Fibroblast of skin of left biceps (primary cell): Measurements from ENCODE around the gene MAP4K1.

Source experiments
- DNase-seq, 2 experiments: peaks; one replicate each; pipeline ENCODE4 v3.0.0-alpha.2; 2013; ENCODE audit warnings: low read depth in 2 of 2

The MAP4K1 gene

DNA sequence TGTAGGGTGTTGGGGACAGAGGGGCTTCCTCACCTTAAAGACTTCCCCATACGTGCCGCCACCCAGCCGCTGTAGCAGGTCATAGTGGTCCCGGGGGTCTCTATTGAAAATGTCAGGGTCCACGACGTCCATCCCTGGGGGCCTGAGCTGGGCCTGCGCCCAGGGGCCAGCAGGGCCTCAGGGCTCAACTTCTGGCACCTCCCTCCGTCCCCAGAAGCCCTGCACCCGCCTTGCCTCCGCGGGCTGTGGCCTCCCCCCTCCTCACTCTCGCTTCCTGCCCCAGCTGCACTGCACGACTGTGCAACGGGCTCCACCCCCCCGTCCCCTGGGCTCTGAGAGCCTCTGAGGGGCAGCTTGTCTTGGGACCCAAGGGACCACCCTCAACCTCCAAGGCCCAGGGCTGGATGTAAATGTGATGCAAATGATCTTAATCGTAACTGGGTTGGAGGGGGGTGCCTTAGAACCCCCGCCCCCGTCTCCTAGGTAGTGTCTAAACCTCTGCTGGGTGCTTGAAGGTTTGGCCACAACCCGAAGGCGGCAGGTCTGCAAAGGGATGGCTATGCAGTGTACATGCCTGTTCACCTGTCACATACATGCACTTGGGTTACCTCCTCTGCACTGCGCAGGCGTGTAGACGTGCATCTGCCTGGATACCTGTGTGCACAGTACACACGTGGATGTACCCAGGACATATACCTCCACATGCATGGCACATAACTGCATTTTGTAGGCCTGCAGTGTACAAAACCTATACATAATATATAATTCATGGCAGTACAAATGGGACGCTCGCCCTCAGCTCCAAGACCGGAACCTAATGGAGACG, at the start of gene MAP4K1:
MAP4K1 (minus strand) TSS at position 190 of the 826 bp plus-strand sequence; CDS start at position 132, 58 bp downstream.
- DNase-seq: no peak

DNA sequence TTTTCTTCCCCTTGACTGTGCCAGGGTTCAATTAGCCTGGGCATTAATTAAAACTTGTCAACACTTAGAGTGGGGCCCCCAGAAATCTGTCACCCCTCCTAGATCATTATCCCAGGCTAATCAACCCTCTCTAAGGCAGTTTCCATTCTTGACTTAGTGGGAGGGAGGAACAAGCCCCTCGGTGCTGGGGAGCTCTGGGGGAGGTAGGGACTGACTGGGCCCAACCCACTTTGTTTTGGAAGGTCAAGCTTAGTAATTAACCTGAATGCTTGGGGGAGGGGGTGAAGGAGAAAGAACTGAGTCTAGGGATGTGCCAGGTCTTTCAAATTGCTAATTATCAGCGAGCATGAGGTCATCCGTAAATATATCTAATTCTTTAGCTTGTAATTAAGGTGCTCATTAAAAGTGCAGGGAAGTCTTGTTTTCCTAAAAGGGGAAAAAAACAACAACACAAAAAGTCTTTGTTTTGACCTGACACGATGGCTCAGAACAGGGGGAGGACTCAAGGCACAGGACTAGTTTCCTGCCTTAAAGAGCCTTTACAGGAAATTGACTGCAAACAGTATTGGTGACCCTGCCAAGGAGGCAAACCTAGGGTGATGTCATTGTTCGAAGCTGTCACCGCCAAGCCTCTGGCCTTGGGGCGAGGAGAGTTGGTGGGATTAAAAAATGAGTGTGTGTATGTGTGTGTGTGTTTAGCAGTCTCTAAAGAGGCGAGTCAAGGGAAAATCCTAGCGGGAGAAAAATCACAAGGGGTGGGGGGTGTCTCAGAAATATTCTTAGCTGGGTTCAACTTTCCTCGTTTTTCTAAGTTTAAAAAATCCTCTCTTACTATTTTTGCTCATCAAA, 49.1 kb upstream of the MAP4K1 start:
- no peak for DNase-seq

DNA sequence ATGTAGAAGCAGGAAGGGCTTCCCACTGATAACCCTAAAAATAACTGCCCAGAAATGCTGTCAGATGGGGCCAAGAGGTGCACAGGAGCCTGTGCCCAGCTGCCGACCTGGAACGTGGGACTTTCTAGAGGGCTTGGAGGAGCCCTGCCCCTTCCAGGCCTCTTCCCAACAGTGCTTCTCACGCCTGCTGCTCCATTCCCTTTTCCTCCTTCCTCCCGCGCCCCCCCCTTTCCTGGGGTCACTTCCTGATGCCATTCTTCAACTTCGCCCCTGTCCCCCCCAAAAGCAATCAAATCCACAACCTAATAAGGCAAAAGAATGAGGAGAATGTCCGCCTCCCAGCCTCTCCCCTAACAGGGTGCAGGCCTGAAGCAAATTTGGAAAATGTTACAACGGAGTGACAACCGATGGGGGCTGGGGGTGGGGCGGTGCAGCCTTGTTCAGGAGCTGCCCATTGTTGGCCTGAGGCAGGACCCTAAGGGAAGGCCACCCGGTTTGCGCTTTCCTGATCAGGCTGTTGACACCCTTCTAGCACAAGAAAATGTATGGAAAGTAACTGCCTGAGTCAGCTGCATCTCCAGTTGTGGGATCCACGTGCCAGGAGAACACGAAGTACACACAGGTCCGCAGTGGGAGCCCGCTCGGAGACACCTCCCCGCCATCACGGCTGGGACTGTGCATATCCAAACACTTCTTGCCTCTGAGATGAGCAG, 48.4 kb upstream of the MAP4K1 start:
- DNase-seq: peak; percentile 87

DNA sequence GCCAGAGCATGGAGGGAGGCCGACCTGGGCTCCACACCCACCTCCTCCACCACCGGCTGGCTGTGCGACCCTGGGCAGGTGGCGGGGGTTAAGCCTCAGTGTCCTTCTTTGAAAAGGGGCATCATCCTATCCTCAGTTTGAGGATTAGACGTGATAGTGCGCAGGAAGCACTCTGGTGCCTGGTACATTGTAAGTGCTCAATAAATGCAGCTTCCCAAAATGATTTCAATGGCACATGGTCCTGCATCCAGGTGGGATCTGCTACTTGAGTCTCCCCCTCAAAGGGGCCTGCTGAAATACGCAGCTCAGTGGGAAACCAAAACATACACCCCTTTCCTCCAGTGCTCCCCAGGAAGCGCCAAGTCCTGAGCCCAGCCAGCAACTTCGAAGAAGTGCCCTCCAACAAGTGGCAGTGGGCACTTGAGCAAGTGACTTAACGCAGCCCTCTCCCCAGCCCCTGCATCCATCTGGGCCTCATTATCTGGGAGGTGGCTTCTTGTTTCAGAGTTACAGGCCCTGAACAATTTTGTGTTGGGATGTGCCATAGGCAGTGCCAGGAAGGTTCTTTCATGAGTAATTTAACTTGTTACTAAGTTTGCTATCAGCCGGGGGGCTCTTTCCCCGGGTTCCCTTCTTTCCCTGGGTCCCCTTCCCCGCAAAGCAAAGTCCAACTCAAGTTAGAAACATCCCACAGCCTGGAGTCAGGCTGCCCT, 47.6 kb upstream of the MAP4K1 start:
- no peak for DNase-seq

DNA sequence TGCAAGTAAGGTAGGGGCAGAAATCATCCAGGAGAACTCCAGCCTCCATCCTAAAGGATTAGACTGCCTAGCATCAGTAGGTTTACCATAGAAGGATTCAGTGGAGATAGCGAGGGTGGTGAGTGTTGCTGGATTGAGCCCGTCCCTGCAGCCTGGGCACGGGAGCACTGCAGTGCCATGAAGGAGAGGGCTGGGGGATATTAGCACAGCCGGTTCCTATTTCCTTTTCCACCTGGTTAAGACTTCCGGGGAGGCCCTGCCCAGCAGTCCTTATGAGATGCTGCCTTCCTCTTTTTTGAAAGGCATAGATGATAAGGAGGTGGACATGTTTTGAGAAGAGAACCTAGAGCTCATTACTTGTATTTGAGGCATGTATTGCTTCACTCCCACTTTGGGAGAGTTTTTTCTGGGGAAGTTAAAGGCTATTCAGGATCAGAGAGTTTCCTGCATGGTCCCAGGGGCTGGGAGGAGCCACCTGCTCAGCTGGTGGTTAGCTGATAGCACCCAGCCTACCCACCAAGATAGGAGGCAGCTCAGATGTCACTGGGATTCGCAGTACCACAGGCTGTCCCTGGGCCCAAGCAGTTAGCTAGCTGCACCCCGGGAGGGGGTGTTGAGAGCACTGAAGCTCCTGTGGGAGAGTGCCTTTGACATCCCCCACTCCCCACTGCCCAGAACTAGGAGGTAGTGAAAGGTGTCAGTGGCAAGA, 46.9 kb upstream of the MAP4K1 start:
- no peak for DNase-seq

DNA sequence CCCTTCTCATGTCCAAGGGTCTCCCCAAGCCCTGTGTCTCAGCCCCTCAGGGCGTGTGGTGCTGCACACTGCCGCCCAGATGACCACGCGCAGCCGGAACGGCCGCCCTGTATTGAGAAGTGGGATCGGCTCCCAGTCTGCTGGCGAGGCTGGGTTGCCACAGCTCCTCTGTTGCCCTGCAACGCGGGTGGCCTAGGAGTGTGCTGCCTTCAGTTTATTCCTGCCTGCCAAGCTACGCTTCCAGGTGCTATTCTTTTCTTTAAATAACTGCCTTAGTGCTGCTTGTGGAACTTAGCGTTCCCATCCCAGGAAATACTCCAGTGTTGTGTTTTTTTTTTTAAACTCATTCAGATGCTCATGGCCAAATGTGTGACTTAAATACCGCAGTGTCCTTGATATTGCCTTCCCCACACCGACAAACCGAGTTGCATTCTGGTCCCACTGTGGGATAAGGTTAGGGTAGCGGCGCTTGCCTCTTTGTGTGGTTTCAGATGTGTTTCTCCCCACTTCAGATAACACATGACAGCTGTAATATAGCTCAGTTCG, 46.3 kb upstream of the MAP4K1 start:
- DNase-seq: no peak

DNA sequence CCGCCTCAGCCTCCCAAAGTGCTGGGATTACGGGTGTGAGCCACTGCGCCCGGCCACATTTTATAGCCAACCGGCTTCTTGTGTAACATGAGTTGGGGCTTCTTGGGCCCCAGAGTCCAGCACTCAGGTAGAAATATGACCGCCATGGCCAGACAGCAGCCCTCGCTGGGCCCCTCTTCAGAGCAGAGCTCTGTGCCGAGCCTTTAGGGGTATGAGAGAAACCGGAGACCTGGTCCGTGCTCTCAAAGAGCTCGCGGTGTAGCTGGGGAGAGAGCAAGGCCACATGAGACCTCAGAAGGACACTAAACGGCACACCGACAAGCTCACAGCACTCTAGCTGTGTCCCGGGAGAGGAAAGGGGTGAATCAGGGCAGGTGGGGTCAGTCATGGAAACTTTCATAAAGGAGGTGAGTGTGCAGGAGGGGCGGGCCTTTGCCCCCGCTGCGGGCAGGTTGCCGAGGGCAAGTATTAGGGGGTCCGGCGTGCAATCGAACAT, 45.5 kb upstream of the MAP4K1 start:
- no peak for DNase-seq

DNA sequence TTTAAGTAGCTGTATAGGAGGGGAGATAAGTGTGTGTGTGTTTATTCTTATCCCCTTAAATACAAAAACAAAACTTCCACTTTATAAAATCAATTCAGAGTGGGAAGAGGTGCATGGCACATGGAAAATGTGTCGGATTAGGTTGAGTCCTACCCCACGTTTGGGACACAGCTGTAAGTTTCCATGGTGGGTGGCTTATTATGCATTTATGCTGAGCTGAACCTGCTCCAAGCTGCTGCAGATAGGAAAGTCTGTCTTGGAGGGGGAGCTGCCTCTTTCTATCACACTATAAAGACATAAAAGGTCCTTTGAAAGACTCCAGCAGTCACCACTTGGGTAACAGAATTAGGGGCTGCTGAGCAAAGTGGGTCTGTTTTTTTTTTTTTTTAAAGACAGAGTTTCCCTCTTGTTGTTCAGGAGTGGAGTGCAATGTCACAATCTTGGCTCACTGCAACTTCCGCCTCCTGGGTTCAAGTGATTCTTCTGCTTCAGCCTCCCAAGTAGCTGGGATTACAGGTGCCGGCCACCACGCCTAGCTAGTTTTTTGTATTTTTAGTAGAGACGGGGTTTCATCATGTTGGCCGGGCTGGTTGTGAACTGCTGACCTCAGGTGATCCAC, 44.9 kb upstream of the MAP4K1 start:
- no peak for DNase-seq

DNA sequence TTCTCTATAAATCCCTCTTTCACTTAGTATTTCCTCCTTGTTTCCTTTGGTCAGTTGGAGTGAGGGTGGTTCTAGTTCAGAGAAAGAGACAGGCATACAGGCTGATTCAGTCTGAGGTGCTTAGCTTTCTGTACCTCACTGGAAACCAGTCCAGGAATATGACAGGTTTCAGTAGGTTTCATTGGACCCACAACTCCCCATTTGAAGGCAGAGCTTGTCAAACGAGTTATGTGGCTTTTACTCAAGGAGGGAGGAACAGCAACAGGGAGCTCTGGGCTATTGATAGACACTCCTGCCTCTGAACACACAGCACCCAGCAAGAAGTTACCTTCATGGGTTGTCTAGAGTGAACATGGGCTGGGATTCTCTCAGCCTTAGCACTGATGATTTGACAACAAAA, 44.2 kb upstream of the MAP4K1 start:
- no peak for DNase-seq

DNA sequence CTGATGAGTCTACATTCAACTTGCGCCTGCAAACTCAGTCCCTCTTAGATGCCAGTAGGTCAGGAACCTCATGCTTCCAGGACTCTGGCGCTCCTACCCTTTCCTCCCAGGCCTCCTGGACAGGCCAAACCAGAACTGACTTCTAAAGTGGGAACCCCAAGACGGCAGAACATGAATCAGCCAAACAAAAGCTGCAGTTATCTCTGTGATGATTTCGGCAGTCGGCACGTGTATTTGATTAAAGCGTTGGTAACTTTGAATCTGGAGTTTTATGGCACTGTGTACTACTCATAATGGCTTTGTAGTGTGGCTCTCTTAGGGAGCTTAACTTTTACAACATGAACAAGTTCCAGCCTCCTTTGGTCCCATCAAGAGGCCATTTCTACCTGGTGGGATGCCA, 43.4 kb upstream of the MAP4K1 start:
- DNase-seq: no peak

DNA sequence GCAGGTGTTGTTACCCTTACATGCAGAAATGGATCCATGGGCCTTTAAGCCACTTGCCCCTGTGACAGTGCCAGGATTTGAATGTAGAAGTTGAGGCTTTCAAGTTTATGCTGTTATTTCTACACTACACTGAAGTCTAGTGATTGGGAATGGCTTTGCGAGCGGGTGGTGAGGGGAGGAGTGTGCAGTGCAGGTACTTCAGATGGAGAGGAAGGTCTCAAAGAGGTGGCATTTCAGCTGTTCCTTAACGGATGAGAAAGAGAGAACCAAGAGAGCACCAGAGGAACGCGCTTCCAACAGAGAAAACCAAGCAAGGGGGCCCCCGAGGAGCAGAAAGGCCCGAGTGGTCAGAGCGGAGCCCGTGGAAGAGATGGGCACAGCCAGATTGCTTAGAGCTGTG, 43.0 kb upstream of the MAP4K1 start:
- DNase-seq: no peak

DNA sequence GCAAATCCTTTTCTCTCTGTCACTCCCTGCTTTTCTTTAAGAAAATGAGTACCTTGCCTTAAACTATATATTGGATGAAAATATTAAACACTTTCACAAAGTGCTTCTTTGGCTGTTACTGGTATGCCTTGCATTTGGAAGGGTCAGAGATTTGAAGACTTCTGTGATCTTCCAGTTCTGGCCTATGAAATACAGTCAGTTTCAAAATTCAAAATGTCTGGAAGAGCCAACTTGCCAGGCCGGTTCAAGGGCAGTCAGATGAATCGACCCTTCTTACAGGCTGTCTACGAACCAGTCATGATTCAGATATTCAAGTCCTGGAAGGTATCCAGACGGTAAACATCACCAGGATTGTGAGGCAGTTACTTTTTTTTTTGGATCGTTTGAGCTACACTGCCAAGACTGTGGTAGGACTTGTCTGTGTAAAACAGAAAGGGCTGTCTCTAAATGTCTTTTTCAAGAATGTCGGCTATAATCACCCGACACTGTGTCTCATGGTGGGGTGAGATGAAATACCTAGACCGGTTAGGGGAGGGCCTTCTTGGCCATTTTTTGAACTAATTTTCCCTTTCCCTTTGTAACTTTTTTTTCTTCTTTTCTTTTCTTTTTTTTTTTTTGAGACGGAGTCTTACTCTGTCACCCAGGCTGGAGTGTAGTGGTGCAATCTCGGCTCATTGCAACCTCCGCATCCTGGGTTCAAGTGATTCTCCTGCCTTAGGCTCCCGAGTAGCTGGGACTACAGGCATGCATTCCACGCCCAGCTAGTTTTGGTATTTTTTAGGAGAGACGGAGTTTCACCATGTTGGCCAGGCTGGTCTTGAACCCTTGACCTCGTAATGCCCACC, 40.9 kb upstream of the MAP4K1 start:
- DNase-seq: peak; percentile 99 to 100

DNA sequence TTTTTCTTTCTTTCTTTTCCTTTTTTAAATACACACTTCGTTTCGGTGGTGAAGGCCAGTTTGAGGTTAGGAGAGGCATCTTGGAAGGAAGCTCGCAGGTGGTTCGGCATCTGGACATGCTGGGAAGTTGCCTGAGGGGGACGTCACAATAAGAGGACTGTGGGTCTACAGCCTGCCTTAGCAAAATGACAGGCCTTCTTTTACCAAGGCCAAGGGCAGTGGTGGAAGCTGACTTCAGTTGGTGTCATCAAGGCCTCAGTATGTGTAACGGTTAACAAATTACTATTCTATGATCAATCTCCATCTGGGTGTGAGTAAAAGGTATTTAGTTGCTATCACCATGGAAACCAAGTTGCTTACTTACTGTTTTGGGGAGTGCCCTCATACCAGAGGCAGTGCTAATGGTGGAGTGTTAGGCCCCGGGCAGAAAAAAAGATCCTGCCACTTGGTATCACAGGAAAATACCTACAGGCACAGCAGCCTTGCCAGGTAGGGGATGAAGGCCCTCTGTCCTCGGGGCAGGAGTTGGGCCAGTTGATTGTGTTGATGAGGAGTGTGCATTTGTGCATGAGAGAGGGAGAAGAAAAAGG, 40.0 kb upstream of the MAP4K1 start:
- no peak for DNase-seq

DNA sequence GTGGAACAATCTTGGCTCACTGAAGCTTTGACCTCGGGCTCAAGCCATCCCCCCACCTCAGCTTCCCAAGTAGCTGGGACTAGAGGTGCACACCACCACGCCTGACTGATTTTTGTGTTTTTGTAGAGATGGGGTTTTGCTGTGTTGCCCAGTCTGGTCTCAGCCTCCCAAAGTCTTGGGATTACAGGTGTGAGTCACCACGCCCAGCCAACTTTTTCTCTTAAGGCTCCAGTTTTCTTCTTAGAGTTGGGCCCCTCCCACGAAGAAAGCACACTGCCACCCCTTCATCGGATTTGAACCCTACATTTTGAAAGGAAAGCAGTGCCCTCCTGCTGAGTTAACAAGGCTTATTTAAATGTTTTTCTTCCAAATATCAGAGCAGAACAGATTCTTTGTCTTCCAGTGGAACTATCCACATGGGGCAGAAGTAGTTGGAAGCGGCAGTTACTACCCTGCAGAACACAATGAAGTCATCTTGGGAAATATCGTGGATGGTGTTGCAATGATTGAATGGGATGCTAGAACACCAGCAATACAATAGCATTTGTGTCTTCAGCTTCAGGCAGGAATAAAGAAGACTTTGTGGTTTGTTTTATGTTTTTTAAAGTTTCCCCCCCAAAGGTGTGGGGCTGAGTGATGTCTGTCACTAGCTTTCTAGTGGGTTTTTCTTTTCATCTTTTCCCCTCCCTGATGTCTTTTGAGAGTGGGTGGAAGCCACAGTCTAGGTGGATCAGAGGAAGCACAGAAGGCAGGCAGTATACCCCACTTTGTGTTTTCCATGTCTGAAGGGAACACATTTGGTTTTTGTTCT, 38.6 kb upstream of the MAP4K1 start:
- DNase-seq: no peak

DNA sequence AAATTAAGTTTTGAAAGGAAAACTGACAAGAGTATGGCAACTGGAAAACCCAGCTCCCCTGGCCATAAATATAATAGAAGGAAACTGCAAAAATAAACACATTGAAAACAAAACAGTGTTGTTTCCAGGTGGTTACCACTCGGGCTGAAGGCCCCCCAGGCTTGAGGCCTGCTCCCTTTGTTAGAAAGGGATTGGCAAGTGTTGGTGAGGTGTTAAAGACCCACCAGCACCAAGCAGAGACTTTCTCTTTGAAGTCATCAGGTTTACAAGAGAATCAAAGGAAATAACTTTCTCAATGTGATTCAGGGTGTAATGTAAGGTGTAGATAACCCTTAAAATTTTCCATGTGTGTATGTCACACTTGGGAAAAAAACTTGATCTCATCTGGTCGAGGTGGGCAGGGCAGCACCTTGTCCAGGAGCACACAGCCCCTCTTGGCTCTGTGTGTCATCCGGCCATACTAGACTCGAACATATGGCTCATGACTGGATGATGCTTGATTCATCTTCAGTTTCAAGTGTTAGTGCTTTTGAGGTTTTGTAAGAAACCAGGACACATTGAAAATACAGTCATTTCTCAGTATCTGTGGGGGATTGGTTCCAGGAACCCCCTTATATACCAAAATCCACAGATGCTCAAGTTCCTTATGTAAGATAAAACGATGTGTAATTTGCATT, 37.5 kb upstream of the MAP4K1 start:
- DNase-seq: no peak

DNA sequence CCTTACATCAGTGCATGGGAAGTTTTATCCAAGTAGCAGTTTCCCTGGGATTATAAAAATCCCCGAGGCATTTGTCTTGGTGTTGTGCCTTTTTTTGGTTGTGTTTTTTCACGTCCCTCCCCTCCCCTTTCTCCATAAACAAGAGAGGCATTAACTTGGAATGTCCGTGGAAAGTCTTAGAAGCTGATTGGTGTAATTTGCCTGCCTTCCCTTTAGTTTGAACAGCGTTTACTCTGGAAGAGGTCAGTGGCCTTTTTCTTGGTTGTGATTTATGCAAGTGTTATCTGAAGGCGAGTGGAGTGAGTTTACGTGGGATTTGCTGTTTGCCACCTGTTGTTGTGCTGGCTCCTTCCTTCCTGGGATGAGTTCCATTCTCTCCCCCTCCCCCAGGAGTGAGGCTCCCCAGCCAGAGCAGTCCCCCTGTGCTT, 36.9 kb upstream of the MAP4K1 start:
- DNase-seq: no peak

DNA sequence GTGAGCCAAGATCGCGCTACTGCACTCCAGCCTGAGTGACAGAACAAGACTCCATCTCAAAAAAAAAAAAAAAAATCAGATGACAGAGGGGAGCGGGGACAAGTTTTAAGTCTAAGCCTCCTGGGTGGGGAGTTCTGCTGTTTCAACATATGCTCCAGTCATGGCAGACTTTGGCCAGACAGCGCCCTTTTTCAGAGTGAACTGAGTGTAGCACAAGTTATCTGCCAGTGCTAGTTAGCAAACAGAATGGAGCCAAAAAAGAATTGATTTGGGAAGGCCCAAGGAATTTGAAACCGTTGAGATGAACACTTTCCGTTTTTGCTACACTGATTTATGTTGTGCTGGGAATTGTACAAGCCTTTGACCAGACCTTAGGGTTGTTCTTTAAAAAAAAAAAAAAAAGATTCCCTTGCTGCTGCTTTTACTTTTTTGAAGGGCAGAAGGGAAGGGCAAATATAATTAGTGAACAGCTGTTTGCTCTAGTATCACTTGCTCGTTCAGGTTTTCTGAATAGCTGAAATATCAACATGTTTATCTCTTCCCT, 35.3 kb upstream of the MAP4K1 start:
- DNase-seq: no peak
